Stimulated activated CD8-positive, alpha-beta memory T cell treated with anti-CD3 and anti-CD28 coated beads, Interleukin-4, amount 100 ng/mL, for 1 hour (primary cell): ENCODE measurements around the gene E2F2.

Experiments
- DNase-seq, 2 donors: peaks; one replicate each; pipeline ENCODE4 v3.0.0-alpha.2; 2020; ENCODE audit warnings: low read depth in 2 of 2, low spot score in 1 of 2

Gene E2F2

DNA sequence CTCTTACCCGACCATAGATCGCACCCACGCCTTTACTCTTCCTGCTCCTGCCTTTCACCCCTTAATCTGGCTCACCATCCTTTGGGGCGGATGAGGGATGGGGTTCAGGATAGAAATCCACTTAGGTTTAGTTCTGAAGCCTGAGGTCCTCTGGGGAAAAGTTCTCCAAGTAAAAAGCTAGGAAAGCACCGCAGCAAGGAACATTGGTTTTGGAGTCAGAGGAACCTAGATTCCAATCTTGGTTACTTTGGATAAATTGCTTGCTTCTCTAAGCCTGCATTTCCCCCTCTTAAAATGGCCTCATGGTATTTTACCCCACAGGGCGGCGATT is 46.1 kb downstream of the E2F2 start:
- no peak for DNase-seq

DNA sequence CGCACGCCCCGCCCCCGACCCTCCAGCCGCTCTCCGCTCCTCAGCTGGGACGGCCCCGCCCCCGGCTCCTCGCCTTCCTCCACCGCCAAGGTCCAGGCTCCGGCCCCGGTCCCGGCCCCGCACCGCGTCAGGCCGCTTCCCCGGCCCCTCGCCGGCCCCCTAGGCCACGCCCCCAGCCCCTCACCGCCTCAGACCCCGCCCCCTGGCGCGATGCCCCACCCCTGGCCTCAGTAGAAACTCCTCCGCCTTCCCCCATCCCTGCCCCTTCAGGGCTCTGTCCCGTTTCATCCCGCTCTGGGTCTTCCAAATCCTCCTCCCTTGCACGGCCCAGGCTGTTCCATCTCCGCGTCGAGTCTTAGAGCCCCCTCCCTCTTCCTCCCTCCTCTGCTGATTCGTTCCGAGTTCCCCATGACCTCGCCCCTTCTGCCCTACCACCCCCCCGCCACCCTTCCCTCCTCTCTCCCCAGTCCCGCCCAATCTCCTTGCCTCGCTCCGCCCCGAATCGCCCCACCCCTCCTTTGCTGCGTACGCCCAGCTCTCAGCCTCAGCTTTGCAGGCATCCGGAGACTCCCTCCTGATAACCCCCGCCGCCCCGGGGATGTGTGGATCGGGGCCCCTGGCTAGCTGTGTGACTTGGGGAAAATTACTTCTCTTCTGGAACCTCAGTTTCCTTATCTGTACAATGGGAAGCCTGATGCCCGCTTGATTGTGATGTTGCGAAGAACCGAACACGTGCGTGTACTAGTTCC is 46.6 kb downstream of the E2F2 start:
- peak; percentile 72 to 79 for DNase-seq

DNA sequence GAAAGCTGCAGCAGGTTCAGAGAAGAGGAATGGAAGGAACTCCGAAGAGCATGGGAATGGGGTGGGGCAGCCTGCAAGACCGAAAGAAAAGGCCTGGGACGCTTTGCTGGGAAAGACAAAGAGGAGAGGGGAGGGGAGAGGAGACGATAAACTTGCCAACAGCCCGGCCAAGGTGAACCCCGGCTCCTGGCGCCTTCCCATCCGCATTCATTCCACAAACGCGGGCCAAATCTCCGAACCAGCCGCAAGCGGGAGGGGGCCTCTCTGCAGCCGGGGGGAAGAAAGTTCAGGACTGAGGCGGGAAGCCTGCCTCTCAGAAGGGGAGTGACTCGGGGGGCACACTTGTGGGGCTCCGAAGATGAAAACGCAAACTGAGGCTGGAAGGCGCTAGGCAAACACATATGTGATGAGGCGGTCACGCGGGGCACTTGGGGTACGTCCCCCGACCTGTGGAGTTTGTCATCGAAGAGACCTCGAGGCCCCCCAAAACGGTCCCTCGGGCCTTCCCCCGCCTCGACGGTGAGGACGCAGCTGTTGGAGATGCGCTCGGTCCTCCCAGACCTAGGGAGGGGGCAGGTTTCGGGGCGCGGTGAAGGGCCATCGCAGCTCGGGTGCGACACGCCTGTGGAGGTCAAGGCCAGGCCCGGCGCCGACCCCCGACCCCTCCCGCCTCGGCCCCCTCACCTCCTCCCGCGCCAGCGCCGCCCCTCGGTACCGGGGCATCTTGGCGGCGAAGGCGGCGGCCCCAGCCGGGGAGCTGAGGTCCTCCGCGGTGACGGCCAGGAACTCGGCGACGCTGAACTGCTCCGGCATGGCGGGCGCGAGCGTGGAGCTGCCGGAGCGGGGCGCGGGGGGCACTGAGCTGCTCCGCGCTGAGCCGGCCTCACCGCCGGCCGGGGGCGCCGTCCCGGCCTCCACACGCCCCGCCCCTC is 47.4 kb downstream of the E2F2 start, which contains the start of gene ASAP3:
ASAP3 (minus strand) TSS at position 859 of the 932 bp plus-strand sequence; CDS start at position 813, 46 bp downstream.
- no peak for DNase-seq

DNA sequence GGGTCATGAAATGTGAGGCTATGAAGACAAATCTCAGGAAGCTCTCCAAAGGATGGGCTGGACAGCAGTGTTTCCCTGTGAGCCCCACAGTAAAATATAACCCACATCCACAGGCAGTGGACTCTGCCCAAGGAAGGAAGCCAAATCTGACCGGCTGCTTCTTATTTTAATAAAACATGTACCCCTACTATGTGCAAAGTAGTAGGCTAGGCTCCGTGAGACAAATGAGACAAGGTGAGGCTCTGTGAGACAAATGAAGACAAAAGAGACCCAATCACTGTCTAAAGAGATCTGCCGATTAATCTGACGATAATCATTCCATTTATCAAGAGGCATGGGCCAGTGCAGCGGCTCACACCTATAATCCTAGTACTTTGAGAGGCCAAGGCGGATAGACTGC is 49.1 kb downstream of the E2F2 start:
- no peak for DNase-seq

DNA sequence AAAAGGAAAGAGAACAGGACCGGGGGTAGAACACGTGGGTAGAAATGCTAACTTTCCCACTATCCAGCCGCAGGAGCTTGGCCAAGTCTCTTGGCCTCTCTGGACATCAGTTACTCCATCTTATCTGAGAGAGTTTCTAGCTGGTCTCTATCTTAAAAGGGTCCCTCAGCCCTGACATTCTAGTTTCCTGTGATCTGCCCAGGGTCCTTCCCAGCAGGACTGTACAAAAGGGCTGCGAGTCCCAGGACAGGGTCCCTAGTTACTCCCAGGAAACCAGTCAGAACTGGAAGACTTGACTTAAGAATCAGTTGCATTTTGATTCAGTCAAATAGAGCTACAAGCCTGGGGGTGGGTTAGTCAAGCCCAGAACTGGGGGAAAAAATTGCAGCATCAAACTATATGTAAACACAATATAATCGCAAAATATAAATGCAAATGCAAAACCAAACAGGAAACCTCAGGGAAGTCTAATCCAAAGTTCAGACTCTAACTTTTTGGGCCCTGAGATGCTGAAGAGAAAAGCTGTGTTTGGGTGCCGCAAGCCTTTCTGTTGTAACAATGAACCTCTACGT is 49.9 kb downstream of the E2F2 start:
- DNase-seq, result no peak

DNA sequence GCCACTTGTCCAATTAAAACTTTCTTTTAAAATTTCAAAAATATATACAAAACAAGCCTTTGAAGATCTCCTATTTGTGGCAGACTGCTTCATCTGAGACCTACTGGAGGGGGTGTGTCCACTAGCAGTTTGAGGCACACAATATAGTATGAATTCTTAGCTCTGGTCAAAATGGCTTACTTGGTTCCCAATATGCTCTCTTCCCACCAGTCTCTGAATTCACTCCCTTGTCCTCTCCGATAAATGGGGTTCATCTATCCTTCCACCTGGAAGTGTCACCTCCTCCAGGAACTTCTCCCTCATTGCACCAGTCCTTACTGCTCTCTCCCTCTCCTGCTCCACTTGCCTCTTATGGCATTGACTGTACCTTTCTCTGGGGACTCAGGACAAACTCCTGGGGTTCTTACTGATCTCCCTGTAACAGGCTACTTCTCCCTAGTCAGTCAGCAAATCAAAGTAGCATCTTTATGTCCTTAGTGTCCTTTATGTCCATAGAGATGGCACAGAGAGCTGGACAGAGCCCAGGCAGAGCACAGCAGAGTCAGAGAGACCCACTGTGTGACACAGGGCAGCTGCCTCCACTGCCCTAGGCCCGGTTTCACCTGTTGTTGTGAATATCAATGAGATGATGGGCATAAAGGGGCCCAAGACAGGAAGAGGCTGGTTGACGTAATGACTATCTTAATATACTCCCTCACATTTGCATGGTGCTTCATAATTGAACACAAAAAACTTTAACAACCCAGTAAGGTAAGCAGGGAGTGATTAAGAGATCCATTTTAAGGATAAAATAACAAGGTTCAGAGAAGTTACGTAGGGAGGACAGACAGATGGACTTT is 50.6 kb downstream of the E2F2 start:
- no peak for DNase-seq

DNA sequence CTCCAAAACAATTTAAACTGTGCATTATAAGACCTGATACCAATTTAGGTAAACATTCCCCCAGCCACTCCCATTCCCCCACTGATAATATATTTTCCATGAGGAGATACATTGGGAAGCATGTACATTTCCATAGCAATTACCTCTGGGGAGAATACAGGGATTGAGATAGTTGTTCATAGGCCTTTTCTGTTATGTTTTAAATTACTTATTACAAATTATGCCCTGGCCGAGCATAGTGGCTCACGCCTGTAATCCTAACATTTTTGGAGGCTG is 51.4 kb downstream of the E2F2 start:
- DNase-seq, result no peak

DNA sequence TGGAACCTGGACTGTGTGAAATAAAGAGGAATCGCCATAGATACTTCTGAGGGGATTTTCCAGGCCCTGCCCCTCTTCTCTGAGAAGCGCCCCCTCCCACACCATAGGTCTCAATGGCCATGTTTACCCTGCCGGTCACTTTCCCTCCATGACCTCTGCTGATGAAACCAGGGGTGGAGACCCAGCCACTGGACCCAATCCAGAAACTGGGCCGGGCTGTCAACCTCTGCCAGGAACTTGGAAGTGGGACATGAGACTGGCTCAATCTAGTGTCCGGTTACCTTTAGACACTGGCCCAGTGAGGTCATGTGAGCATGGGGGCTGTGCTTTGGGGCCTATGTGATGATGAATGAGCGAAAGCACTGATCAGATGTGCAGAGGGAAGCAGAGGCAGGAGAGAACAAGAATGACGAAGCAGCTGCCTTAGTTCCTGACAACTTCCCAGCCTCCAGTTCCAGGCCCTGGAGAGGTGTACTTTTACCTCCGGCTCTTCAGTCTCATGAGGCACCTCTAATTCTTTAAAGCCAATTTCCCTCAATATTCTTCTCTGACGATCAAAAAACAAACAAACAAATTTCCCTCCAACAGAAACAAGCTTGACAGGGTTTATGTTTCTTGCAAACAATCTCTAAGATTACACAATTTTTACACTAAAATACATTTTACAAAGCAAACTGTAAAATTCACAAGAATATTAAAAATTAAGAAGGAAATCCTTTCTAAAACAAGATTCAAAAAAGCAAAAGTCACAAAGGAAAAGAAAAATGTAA is 52.0 kb downstream of the E2F2 start:
- no peak for DNase-seq

DNA sequence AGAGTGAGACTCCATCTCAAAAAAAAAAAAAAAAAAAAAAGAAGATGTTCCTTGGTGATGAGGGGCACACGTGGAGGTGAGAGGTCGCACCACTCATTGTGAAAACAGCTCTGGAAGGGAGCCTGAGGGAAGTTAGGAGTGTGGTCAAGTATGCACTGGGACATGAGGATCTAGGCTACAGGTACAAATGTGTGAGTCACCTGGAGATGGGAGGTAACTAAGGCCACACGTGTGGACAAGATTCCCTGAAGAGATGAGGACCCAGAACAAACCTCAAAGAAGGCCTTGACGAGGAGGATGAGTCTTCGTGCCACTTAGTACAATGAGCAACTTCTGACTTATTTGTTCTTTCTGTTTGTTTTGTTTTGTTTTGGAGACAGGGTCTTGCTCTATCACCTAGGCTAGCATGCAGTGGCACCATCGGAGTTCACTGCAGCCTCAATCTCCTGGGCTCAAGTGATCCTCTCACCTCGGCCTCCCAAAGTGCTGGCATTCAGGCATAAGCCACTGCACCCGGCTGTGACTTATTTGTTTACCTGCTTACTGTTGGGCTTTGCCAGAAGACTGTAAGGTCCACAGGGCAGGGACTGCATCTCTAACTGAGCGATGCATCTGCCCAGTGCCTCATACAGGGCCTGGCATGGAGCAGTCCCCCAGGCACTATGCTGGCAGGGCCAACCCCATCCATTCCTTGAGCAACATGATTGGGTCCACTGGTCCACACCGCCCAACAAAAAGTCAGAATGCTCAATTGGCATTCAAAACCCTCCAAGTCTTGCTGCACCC is 53.5 kb downstream of the E2F2 start:
- no peak for DNase-seq

DNA sequence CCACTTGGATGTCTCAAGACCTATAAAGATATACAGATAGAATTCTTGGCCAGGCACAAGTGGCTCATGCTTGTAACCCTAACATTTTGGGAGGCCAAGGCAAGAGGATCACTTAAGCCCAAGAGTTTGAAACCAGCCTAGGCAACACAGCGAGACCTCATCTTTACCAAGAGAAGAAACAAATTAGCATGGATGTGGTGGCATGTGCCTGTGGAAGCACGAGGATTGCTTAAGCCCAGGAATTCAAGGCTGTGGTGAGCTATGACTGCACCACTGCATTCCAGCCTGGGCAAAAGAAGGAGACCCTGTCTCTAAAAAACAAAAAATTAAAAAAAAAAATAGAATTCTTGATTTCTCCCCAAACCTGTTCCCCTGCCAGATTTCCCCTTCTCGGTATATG is 55.4 kb downstream of the E2F2 start:
- no peak for DNase-seq

DNA sequence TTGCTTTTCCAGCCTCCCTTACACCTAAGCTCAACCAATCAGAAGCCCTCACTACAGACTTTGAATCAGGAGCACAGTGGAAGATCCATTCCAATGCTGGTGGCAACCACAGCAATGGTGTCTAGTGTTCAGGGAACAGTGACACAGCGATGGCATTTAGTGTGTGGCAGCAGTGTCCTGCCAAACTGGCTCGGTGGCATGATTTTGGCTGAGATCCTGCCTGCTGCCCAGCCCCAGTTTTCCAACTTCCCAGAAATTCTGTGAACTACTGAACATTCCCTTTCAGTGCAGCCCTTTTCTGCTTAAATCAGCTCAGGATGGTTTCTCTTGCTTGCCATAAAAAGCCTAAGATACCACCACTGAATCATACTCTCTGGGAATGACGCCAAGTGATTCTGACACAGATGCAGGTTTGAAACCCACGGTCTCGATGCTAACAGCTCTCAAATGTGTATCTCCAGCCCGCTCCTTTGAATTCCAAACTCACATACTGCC is 55.9 kb downstream of the E2F2 start:
- DNase-seq, result no peak

DNA sequence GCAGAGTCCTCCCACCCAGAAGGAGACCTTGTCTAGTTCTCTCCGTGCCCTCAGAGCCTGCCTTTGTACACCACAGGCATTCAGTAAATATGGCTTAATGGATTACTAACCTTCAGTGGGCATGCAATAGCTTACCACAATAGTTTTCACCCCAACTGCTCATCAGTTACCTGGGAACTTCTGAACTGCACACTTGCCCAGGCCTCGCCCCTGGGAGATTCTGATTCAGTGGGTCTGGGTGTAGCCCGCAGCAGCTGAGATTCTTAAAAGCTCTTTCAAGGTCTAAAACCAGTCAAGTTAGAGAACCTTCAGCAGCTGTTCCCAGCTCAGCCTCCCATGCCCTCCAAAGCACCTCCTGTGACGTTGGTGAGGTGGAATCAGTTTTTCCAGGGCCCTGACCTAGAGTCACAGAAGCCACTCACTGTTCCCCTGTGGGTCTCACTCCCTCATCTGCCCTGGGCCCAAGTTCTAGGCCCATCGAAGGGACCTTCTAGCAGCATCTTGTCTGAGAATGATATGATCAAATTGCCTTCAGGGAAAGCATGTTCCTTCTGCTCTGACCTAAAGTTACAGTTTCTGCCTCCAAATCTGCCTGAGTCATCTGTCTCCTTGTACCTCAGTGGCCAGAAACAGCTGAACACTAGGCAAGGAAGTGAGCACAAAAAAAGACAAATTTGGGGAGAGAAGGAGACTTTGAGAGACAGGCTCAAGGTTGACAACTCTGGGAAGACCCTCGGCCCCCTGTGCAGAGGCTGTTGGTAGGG is 57.8 kb downstream of the E2F2 start:
- no peak for DNase-seq

DNA sequence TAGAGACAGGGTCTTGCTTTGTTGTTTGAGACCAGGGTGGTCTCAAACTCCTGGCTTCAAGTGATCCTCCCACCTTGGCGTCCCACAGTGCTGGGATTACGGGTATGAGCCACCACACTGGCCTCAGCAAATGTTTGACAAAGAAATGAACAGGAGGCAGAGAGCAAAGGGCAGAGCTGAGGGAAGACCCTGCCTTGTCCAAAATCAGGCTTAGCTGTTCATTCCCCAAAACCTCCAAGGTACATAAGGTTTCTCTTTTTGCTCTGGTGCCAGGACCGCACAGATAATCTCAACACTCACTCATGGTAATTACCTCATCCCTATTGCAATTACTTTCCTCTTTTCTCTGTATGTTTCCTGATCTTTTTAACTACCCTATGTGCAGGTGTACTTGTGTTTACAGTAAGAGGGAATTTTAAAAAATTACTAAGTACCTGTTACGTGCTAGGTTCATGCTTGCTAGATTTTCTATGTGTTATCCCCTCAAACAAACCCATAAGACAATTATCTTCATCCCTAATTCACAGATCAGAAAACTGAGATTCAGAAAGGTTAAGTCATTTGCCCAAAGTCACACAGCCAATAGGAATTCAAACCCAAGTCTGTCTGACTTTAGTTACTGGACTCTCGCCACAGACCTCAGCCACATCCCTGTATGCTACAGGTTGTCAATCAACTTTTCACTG is 58.5 kb downstream of the E2F2 start:
- DNase-seq, result no peak

DNA sequence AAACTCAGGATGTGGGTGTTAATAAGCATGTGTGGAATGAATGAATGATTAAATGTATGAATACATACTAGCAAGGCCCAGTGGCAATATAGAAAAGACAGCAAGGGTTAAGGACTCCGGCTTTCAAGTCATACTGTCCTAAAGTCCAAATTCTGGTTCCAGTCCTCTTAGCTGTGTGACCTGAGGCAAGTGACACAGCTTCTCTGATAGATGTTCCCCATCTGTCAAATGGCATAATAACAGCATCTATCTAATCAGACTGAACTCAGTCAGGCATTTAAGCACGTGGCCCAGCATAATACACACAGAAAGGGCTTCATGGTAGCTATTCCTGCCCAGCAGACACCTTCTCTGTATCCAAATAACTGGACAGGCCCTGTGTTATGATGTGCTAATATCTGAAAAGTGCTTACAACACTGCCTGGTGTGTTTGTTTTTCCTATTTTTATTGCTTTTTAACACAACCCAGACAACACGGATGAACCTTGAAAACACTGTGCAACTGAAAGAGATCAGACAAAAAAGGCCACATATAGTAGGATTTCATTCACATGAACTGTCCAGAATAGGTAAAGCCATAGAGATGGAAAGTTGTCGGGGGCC is 59.5 kb downstream of the E2F2 start:
- no peak for DNase-seq

DNA sequence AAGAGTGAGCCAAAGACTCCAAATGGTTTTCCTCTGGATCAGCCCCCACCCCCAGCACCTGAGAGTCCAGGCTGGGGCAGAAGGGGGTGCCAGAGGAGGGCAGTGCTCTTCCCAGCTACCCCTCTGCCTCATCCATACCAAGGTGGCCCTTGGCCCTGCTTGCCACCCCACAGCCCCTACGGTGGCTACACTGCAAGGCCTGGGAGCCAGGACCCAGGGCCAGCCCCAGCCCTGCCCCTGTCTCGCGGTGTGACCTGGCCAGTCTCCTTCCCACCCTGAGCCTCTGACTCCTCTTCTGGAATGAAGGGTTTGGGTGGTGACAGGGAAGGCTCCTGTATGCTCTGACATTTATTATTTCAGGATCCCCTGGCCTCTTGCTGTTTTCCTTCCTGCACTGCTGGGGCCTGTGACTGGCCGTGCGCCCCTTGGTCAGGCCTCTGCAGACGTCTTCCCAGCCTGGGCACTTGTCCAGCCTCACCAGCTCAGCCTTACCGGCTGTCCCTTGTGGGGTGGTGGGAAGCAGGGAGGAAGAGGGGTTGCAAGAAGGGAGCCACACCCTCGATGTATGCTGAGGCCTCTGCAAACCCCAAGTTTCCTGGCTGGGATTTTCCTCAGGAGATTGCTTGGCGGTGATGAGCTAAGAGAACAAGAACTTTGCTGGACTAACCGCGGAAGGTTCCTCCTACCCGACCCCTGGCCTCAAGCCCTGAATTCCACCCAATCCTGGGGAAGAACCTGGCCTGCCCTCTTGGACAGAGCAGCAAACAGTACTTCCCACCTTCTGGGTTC is 60.6 kb downstream of the E2F2 start:
- no peak for DNase-seq

DNA sequence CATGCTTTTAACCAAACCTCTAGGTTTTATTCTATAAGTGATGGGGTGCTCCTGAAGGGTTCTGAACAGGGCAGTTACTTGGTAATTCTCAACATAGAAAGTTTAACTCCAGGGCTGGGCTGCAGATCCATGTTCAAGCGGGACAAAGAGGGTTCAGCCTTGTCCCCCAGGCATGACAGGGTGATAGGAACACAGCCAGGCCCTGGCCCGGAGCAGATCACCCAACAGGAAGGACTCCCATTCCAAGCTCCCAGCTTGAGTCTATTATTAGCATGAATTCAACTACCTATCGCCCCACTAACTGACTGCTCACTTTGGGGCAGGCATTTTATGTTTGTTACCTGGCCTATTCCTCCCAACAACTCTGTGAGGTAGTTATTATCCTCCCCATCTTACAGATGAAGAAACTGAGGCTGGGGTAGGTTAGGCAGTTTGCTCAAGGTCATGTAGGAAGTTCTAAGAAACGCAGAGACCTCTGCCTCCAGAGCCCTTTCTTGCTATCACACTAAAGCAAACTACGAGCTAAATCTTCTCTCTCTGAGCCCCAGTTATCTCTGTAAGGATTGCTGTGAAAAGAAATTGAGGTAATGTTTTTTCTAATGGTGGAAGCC is 61.6 kb downstream of the E2F2 start:
- DNase-seq, result no peak
